ENCODE results near the gene PRKCB.

Gene PRKCB

GRCh38 chr16:24138575-24138974 is 302.8 kb downstream of the PRKCB start:
- no peak for DNase-seq

- DNase-seq, result no peak
Measured at GRCh38 chr16:24139282-24139681, 303.5 kb downstream of the PRKCB start.

- no peak for DNase-seq
Measured at GRCh38 chr16:24140730-24141129, 304.9 kb downstream of the PRKCB start.

- DNase-seq, result no peak
Measured at GRCh38 chr16:24141466-24141865, 305.7 kb downstream of the PRKCB start.

- no peak for DNase-seq
Measured at GRCh38 chr16:24141917-24142316, 306.1 kb downstream of the PRKCB start.

- no peak for DNase-seq
Measured at GRCh38 chr16:24145927-24146326, 310.1 kb downstream of the PRKCB start.

- DNase-seq, result no peak
Measured at GRCh38 chr16:24146518-24146917, 310.7 kb downstream of the PRKCB start.

GRCh38 chr16:24149102-24149501 is 313.3 kb downstream of the PRKCB start:
- no peak for DNase-seq

GRCh38 chr16:24150282-24150681 is 314.5 kb downstream of the PRKCB start:
- no peak for DNase-seq

GRCh38 chr16:24151482-24151939 is 315.7 kb downstream of the PRKCB start:
- DNase-seq, result peak in 1 of 3 donors; percentile 1

GRCh38 chr16:24152048-24152447 is 316.3 kb downstream of the PRKCB start:
- DNase-seq, result peak in 1 of 3 donors; percentile 8

- DNase-seq, result no peak
Measured at GRCh38 chr16:24152826-24153225, 317.0 kb downstream of the PRKCB start.

GRCh38 chr16:24156777-24157176 is 321.0 kb downstream of the PRKCB start:
- DNase-seq, result peak in 1 of 3 donors; percentile 8

- no peak for DNase-seq
Measured at GRCh38 chr16:24163935-24164334, 328.2 kb downstream of the PRKCB start.

- no peak for DNase-seq
Measured at GRCh38 chr16:24164416-24164815, 328.6 kb downstream of the PRKCB start.

GRCh38 chr16:24165273-24165672 is 329.5 kb downstream of the PRKCB start:
- no peak for DNase-seq

- DNase-seq, result no peak
Measured at GRCh38 chr16:24166661-24167528, 331.1 kb downstream of the PRKCB start.

GRCh38 chr16:24168856-24169255 is 333.1 kb downstream of the PRKCB start:
- DNase-seq, result no peak

- no peak for DNase-seq
Measured at GRCh38 chr16:24170407-24170806, 334.6 kb downstream of the PRKCB start.

- no peak for DNase-seq
Measured at GRCh38 chr16:24174504-24174903, 338.7 kb downstream of the PRKCB start.

GRCh38 chr16:24174957-24175356 is 339.2 kb downstream of the PRKCB start:
- no peak for DNase-seq

- peak in 2 of 3 donors; percentile 5 to 11 for DNase-seq
Measured at GRCh38 chr16:24178496-24178895, 342.7 kb downstream of the PRKCB start.

- DNase-seq, result no peak
Measured at GRCh38 chr16:24180451-24180850, 344.7 kb downstream of the PRKCB start.

GRCh38 chr16:24188021-24188542 is 352.3 kb downstream of the PRKCB start:
- no peak for DNase-seq
